Coronary artery (tissue), 2 donors: ENCODE results near the gene SSR3.
A peak's percentile ranks its signal among the peaks of the same experiment; 100 is the strongest.

Experiments
- DNase-seq: peaks from one replicate; pipeline ENCODE4 v3.0.0-alpha.2; 2017; ENCODE audit warnings: low spot score
- H3K27ac ChIP-seq, 2 donors: fragments of 200-600 bp; sonication (generic); one replicate each; pipeline ENCODE4 v1.5.1; 2016 to 2019
- H3K4me3 ChIP-seq: fragments of 200-600 bp; sonication (generic); 2 replicates; pipeline ENCODE4 v1.5.1; 2016; ENCODE audit warnings: mild to moderate bottlenecking, moderate library complexity
- TF ChIP-seq, protein P1 (sequence below): fragments of 200-600 bp; sonication (generic); IDR thresholded peaks from one replicate; pipeline ENCODE4 v1.5.1; 2019; ENCODE audit warnings: antibody characterized with exemption

The SSR3 gene

DNA sequence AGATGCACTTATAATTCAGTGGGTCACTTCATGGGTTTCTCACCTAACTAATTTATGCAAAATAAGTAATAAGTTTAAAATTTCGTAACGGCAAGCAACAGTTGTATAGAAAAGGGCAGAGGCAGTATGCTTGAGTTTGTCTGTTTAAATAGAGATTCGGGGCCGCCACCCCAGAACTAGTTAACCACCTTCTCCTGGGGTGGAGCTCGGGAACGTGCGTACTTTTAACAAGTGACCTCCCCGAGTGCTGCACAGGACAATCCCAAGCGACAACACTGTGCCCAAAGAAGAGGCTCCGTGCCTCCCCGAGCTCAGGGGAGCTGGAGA lies 439 bp downstream of the SSR3 start:
- TF ChIP-seq, protein P1, sequence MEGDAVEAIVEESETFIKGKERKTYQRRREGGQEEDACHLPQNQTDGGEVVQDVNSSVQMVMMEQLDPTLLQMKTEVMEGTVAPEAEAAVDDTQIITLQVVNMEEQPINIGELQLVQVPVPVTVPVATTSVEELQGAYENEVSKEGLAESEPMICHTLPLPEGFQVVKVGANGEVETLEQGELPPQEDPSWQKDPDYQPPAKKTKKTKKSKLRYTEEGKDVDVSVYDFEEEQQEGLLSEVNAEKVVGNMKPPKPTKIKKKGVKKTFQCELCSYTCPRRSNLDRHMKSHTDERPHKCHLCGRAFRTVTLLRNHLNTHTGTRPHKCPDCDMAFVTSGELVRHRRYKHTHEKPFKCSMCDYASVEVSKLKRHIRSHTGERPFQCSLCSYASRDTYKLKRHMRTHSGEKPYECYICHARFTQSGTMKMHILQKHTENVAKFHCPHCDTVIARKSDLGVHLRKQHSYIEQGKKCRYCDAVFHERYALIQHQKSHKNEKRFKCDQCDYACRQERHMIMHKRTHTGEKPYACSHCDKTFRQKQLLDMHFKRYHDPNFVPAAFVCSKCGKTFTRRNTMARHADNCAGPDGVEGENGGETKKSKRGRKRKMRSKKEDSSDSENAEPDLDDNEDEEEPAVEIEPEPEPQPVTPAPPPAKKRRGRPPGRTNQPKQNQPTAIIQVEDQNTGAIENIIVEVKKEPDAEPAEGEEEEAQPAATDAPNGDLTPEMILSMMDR = no peak
- Histone ChIP-seq H3K27ac (peak overlapping the region; percentile 68 to 88), H3K4me3 (peak overlapping the region; percentile 85)
- no peak for DNase-seq

DNA sequence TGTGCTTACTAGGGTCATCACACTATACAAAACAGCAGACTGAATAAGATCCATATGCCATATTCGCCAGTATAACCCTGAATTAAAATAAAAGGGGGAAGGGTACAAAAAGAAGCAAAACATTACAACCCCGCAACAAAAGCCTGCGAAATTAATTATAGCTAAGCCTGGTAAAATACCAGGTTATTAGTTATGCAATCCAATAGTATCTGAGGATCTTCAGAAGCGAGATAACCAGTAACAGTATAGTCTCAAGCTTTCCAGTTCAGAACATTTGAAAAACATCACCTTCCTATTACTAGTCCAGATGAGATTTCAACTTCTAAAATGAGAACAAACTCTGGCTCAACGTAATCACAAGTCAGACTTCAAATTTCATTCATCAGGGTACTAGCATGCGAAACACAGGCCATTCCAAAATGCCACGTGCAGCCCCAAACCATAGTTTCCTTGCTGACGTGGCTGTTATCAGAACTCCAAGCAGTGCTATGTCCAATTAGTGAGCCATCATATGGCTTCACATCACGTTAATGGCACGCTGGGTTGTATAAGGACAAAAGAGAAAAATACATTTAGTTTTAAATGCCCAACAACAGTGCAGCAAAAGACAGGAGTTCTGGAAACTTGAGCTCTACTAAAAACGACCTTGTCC lies 1.1 kb downstream of the SSR3 start:
- H3K4me3 ChIP-seq = peak overlapping the region; percentile 85
- peak overlapping the region in 1 of 2 donors; percentile 68 for H3K27ac ChIP-seq
- TF ChIP-seq, protein P1 = no peak
- no peak for DNase-seq

DNA sequence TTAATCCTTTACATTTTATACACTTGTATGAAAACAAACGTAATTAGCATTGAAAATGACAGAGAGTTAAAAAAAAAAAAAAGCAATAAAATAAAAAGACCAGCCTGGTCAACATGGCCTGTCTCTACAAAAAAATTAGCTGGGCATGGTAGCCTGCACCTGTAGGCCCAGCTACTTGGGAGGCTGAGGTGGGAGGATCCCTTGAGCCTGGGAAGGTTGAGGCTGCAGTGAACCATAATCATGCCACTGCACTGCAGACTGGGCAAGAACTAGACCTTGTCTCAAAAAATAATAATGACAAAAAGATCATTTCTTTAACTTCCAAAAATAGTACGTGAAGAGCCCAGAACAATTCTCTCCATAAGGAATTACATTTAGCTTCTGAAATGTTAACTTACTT lies 1.9 kb downstream of the SSR3 start:
- no peak for DNase-seq
- Histone ChIP-seq H3K4me3 (peak overlapping the region; percentile 85), H3K27ac (no peak overlapping the region)
- TF ChIP-seq, protein P1 = no peak

DNA sequence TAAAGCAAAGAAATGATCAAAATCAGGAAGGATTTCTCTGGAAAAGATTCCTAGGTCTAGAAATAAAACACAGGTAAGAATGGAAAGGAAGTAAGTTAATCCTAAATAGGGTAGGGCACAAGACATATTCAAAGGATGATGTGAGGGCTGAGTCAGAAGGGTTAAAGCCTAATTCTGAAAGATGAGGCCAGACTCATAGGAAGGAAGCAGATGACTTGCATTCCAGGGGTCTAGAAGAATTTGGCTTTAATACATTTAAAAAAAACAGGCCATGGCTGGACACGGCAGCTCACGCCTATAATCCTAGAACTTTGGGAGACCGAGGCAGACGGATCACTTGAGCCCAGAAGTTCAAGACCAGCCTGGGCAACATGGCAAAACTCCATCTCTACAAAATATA lies 3.2 kb downstream of the SSR3 start:
- Histone ChIP-seq H3K27ac (peak overlapping the region; percentile 4 to 13), H3K4me3 (peak overlapping the region; percentile 6)
- TF ChIP-seq, protein P1 = no peak
- DNase-seq = no peak

DNA sequence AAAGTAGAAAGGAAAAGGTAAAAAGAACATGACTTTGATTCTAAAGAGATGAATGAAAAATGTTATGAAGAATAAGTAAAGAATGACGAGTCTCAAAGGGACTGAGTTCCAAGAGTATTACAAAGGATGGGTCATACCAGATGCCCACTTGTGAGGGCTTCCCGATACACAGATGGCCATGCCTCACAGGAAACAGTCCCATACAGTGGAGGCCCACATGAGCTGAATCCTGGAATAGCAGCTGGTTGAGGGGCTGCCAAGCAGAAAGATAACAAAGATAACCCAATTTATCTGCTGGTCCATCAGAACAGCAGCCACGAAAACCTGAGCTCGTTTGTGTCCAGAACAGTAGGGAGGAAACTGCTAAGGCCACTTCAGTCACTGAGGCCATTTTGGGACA lies 3.7 kb downstream of the SSR3 start:
- Histone ChIP-seq H3K4me3 (peak overlapping the region; percentile 6), H3K27ac (peak overlapping the region; percentile 4 to 13)
- DNase-seq = no peak
- TF ChIP-seq, protein P1 = no peak

DNA sequence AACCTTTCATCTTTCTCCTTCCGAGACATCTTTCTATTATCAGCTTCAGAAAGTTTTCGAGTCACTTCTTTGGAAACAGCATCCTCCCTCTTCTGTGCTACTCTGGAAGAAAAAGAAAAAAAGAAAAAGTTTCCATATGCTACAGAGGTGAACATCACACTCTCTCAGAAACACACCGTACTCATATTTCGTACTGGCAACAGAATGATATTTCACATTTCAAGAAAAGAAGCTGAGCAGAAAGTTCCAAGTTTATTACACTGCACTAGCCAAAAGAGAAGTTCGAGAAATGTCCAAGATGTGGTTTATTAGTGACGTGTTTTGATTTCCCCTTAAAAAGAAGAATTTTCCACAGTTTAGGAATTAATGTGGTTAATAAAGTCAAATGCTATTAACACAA lies 6.0 kb downstream of the SSR3 start:
- Histone ChIP-seq H3K4me3 (peak overlapping the region; percentile 5), H3K27ac (no peak overlapping the region)
- DNase-seq = no peak
- TF ChIP-seq, protein P1 = no peak

DNA sequence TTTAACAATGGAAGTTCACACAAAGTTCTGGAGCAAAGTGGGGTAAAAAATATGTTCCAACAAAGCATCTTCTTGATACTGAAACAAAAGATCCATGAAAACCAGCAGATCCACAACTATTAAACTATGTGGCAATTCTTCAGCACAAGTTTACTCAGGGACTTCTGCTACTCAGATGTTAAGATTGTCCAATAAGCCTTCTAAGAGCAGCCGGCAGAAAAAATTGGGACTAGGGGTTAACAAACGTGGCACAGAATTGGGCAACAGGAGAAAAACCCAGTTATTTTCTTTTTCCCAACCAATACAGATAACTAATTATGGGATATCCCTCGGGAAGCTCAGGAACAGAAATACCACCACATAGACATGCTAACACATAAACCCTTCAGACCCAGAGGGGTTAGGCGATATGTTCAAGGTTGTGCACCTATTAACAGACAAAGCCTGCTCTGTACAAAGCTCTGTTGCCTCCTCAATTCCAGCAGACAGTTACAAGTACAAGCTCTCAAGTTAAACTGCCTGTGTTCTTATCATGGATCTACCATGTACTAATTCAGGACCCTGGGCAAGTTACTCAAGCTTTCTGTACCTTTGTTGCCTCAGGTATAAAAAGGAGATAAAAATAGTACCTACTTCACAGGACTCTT lies 6.8 kb downstream of the SSR3 start:
- DNase-seq = no peak
- TF ChIP-seq, protein P1 = no peak
- H3K4me3 ChIP-seq = no peak overlapping the region
- H3K27ac ChIP-seq = peak overlapping the region in 1 of 2 donors; percentile 15
